Esophagus (tissue), 2 donors: ENCODE measurements around the gene CMSS1. TPM values are rescaled to one million over a fixed set of nuclear protein-coding genes. Genes with fewer than 3 reads are reported as not detected.
"Not testable (repeated sequence)": the region's sequence is repeated elsewhere in the genome, so short reads cannot be mapped to it uniquely, and the experiment has no call there.

ENCODE experiments used
- H3K27ac ChIP-seq, 2 donors: one replicate each; pipeline ENCODE4 v1.5.1; 2013; ENCODE audit warnings: low read depth in 2 of 2, mild to moderate bottlenecking in 2 of 2, inconsistent platforms in 1 of 2, low read length in 1 of 2, moderate library complexity in 1 of 2
- H3K27me3 ChIP-seq, 2 donors: one replicate each; pipeline ENCODE4 v1.6.1; 2013; ENCODE audit warnings: low read length in 2 of 2, control low read depth in 1 of 2, mild to moderate bottlenecking in 1 of 2; ENCODE audit not compliant: insufficient read depth in 2 of 2, control insufficient read depth in 1 of 2
- H3K36me3 ChIP-seq, 2 donors: one replicate each; pipeline ENCODE4 v1.6.1; 2013; ENCODE audit warnings: low read length in 1 of 2; ENCODE audit not compliant: control insufficient read depth in 2 of 2, insufficient read depth in 2 of 2
- H3K4me1 ChIP-seq, 2 donors: one replicate each; pipeline ENCODE4 v1.6.1; 2013; ENCODE audit warnings: low read length in 1 of 2; ENCODE audit not compliant: control insufficient read depth in 2 of 2, insufficient read depth in 2 of 2
- H3K4me3 ChIP-seq, 2 donors: one replicate each; pipeline ENCODE4 v1.5.1; 2013; ENCODE audit warnings: low read length in 2 of 2, mild to moderate bottlenecking in 2 of 2, low read depth in 1 of 2, moderate library complexity in 1 of 2
- H3K9me3 ChIP-seq, 2 donors: one replicate each; pipeline ENCODE4 v1.6.1; 2013; ENCODE audit warnings: mild to moderate bottlenecking in 2 of 2, low read depth in 1 of 2, low read length in 1 of 2, moderate library complexity in 1 of 2; ENCODE audit not compliant: control insufficient read depth in 2 of 2, insufficient read depth in 1 of 2
- WGBS, 2 donors: extraction: QIAGEN DNeasy Blood & Tissue Kit; methylation state at CpG; one replicate each; pipeline ENCODE4 v1.1.7; 2013; 5-methylcytosine and 5-hydroxymethylcytosine counted together
- polyA plus RNA-seq, 2 donors: library from polyadenylated mRNA; stranded (reverse); fragments of 200-250 nt; gene quantifications; one replicate each; pipeline ENCODE4 v1.2.3, GENCODE V29; 2013
- donor health status: healthy with polysubstance abuse.
- donor health status: Bipolar disorder and iron deficiency.

Gene CMSS1
- polyA plus RNA-seq, 2 donors, result 15.5 to 17.9 TPM

DNA sequence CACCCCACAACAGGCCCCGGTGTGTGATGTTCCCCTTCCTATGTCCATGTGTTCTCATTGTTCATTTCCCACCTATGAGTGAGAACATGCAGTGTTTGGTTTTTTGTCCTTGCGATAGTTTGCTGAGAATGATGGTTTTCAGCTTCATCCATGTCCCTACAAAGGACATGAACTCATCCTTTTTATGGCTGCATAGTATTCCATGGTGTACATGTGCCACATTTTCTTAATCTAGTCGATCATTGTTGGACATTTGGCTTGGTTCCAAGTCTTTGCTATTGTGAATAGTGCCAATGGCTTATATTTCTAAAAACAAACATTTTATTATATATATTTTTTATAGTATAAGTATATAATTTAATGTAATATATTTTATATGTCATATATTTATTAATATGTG is 233.9 kb downstream of the CMSS1 start:
- not testable (repeated sequence) for H3K36me3 ChIP-seq, H3K9me3 ChIP-seq, H3K4me3 ChIP-seq, H3K27ac ChIP-seq, H3K27me3 ChIP-seq, H3K4me1 ChIP-seq
- WGBS, 2 donors, result 86 to 97% methylated on average over 3 of the region's 3 CpGs

DNA sequence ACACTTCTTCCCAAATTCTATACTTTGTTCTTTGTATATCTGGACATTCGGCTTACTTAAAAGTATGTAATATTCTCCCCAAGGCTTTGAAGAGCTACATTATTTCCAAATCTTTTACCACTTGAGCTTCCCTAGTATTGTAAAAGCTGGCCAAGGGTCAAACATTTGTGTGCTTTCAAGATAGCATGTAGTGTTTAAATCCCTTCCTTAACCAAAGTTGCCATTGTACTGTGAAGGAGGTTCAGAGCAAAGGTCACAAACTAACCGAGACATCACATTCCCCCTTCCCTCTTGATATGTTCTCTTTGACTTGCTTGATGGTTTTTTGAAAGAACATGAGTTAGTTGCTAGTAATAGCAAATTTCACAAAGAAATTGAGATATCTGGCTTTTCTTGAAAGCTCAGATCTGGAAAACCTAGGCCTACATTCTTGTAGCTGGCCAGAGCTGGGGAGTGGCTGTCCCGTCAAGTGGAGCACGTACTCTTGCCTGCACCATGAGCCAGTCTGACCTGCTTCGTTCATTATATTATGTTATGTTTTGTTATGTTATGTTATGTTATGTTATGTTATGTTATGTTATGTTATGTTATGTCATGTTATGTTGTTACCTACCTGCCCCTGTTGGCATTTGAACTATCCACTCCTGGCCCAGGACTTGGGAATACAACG is 236.4 kb downstream of the CMSS1 start:
- no peaks in the 10 kb centered on the region for H3K9me3 ChIP-seq

DNA sequence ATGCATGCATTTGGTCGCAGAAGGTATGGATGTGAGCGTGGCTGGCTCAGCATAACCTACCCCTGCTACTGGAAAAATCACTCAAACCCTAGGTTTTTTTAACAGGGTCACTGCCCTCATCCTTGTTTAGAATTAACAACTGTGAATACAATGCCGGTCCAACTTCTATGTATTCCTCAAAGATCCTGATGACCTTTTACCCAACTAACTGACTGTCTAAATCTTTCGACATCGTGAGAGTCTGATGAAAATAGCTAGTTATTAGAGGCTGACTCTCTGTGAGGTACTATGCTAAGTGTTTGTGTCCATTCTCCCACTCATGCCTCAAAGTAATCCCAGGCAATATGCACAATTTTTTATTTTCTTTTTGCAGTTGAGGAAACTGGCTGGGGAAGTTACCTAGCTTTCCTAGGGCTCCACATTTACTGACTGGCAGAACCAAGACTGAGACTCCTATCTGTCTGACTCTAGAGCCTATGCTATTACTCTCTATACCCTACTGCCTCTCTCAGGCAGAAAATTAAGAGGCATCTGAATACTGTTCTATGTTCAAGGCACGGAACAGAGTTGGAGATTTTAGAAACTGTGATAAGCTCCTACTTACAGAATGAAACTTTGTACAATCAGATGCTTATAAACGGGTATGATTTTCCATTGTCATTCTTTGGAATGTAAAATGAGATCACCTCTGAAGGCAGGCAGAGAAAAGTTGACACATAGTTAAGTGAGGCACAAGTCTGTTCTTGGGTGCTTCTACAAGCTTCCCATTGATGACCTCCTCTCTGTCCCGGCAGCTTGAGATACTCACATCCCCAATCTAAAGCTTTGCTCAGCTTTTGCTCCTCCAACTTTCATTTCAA is 240.3 kb downstream of the CMSS1 start:
- H3K4me3 ChIP-seq, result no peak overlapping the region
- H3K36me3 ChIP-seq, result no peaks in the 10 kb centered on the region
- no peaks in the 10 kb centered on the region for H3K27me3 ChIP-seq
- H3K27ac ChIP-seq, result no peak overlapping the region
- H3K9me3 ChIP-seq, result no peaks in the 10 kb centered on the region
- H3K4me1 ChIP-seq, result no peaks in the 10 kb centered on the region
- 89 to 92% methylated on average over 8 of the region's 8 CpGs for WGBS, 2 donors

More for the DNA sequence above, 236.4 kb downstream of the CMSS1 start:
- Histone ChIP-seq H3K27ac (no peak overlapping the region), H3K36me3 (no peaks in the 10 kb centered on the region), H3K4me1 (no peaks in the 10 kb centered on the region), H3K4me3 (no peak overlapping the region), H3K27me3 (no peaks in the 10 kb centered on the region)
- 80 to 87% methylated on average over 6 of the region's 6 CpGs for WGBS, 2 donors

DNA sequence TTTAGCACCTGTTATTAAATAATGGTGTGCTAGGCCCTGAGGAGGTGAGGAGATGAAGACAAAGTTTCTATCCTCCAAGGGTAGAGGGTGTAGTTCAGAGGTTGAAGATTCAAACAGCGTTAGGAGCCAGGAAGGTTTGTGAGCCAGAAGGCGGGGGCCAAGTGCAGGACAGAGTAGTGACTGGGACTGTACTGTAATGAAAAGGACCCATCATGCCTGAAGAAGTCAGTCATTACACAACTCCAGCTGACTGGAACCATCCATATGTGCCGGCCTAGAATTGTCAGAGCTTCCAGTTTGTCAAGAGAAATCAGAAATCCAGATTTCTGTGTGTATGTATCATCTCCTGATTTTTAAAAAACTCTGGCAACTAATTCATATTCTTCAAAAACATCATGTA is 241.8 kb downstream of the CMSS1 start:
- no peaks in the 10 kb centered on the region for H3K27me3 ChIP-seq
- WGBS, 2 donors, result 93 to 95% methylated on average over 3 of the region's 3 CpGs
- H3K27ac ChIP-seq, result no peak overlapping the region
- H3K4me3 ChIP-seq, result no peak overlapping the region
- H3K4me1 ChIP-seq, result no peaks in the 10 kb centered on the region
- H3K9me3 ChIP-seq, result no peaks in the 10 kb centered on the region
- no peaks in the 10 kb centered on the region for H3K36me3 ChIP-seq

DNA sequence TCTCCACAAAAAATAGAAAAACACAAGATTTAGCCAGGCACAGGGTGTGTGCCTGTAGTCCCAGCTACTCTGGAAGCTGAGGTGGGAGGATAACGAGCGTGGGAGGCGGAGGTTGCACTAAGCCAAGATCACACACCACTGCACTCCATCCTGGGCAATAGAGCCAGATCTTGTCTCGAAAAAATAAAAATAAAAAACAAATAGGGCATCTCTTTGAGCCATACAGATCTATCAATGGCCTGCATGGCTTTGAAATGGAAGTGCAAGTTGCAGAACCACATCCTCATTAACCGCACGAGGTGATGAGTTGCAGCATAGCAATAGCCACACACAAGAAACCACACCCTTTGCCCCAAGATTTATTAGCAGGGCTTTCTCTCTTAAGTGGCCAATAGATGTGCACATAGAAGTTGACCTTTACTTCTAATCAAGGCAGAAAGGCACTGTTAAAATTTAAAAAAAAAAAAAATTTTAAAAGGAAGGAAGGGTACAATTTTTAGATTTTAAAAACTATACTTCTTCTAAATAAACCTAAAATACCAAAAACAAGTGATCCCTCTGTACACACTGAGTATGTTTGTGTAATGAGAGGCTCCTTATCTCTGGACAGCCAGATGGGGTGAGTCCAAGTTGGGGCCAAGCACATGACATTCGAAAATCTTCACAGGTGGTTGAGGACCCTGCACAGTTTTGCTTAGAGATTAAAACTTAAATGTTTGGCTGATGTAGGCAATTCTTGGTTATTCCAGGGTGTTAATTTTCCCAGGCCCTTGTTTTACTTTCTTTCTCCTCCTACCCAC is 243.2 kb downstream of the CMSS1 start:
- H3K27me3 ChIP-seq, result no peaks in the 10 kb centered on the region
- no peaks in the 10 kb centered on the region for H3K36me3 ChIP-seq
- no peak overlapping the region for H3K4me3 ChIP-seq
- H3K9me3 ChIP-seq, result no peaks in the 10 kb centered on the region
- no peaks in the 10 kb centered on the region for H3K4me1 ChIP-seq
- WGBS, 2 donors, result 80 to 81% methylated on average over 7 of the region's 7 CpGs
- no peak overlapping the region for H3K27ac ChIP-seq

DNA sequence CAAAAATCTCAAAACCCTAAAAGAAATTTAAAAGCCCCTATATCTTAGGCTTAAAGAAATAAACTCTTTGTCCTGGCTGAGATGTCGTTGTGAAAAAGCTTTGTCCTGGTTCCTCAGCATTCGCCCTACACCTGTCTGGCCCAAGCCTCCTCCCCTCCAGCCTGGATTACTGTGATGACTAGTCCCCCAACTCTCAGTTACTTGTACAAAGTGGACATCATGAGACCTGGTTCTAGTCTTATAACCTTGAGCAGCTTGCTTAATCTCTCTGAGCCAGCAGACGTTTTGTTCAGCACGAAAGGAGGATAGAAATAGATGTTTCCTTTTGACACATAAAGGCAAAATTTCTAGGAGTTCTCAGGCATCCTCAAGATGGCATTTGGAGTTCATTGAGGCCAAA is 245.0 kb downstream of the CMSS1 start:
- Histone ChIP-seq H3K9me3 (no peaks in the 10 kb centered on the region), H3K27ac (no peak overlapping the region), H3K4me1 (no peaks in the 10 kb centered on the region), H3K36me3 (no peaks in the 10 kb centered on the region), H3K4me3 (no peak overlapping the region), H3K27me3 (no peaks in the 10 kb centered on the region)
- WGBS, 2 donors, result 73 to 90% methylated on average over 4 of the region's 4 CpGs

DNA sequence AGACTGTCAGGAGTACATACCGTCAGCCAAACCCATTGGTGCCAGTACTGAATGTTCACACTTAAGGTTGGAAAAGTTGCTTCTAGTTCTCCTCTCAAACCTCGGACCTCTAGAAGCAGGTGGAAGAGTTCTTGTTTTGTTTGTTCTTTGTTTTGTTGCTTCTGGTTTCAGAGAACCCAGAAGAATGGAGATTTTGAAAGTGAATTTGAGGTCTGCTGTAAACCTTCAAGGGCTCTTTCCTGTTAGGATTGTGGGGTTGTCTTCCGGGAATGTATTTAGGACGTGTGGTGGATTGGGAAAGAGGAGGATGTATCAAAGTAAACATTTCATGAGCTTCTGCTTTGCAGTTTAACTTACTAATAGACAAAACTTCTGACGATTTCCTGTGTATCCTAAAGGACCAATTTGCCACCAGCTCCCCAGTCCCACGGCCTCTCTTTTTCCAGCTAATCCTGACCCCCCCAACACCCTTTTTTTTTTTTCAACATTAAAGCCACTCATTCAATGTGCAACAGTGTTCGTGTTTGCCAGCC is 246.3 kb downstream of the CMSS1 start:
- Histone ChIP-seq H3K36me3 (no peaks in the 10 kb centered on the region), H3K9me3 (no peaks in the 10 kb centered on the region), H3K27me3 (no peaks in the 10 kb centered on the region), H3K4me1 (no peaks in the 10 kb centered on the region), H3K27ac (peak overlapping the region in 1 of 2 donors; percentile 48), H3K4me3 (no peak overlapping the region)
- WGBS, 2 donors, result 62 to 72% methylated on average over 7 of the region's 7 CpGs

DNA sequence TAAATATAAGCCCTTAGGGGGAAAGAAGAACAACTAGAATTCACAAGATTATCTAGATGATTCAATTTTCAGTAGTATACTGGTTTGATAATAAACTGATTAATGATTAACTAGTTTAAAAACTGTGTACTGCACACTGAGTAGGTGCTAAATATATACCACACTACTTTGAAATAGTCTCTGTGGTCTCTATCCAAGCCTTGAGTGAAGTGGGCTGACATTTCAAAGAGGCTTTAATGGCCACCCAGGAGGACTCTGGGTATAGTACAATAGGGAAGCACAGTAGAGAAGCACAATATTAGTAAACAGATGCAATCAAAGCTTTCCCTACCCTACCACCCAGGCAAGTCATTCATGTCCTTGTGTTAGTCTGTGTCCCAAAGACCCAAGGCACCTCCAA is 249.9 kb downstream of the CMSS1 start:
- Histone ChIP-seq H3K4me3 (no peak overlapping the region), H3K27me3 (no peaks in the 10 kb centered on the region), H3K9me3 (no peaks in the 10 kb centered on the region), H3K27ac (no peak overlapping the region), H3K36me3 (no peaks in the 10 kb centered on the region), H3K4me1 (no peaks in the 10 kb centered on the region)

DNA sequence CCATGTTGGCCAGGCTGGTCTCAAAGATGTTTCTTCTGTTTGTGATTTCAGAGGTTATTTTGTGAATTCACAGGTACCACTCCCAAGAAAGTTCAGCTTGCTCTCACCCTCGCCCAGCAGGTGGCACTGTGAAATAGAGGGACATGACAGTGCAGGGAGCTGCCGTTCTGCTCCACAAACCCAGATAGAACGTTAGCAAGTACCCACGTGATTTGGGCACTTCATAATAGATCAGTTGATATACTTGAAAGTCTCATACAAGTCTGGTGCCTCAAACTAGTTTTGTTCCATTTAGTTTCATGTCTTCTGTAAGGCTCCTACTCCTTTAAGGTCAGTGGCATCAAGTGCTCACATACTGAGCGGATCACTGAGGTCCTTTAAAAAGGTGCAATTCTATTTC is 251.2 kb downstream of the CMSS1 start:
- WGBS, 2 donors, result 14 to 25% methylated on average over 5 of the region's 5 CpGs
- Histone ChIP-seq H3K9me3 (no peaks in the 10 kb centered on the region), H3K4me3 (no peak overlapping the region), H3K27ac (no peak overlapping the region), H3K4me1 (no peaks in the 10 kb centered on the region), H3K36me3 (no peaks in the 10 kb centered on the region), H3K27me3 (no peaks in the 10 kb centered on the region)
